Kidney (tissue), 14 donors: ENCODE measurements around the gene DIMT1. TPM values are rescaled to one million over a fixed set of nuclear protein-coding genes. Genes with fewer than 3 reads are reported as not detected.

ENCODE experiments used
- DNase-seq, 5 donors: peaks; one replicate each; pipeline ENCODE4 v3.0.0-alpha.2; 2013 to 2020
- FAIRE-seq: peaks from 2 replicates; lab custom pipeline; 2012; peaks lifted over from hg19 to GRCh38; lab: Jason Lieb, UNC
- H3K27ac ChIP-seq, 2 donors: one replicate each; pipeline ENCODE4 v1.7.0; 2013; ENCODE audit warnings: low read depth in 2 of 2, low read length in 2 of 2, inconsistent platforms in 1 of 2
- H3K27me3 ChIP-seq: one replicate; pipeline ENCODE4 v1.7.1; 2013; ENCODE audit warnings: low read length, inconsistent platforms; ENCODE audit not compliant: control insufficient read depth, insufficient read depth
- H3K36me3 ChIP-seq, 3 donors: one replicate each; pipeline versions ENCODE4 v1.7.0 to v1.7.1; 2013; ENCODE audit warnings: low read length in 3 of 3, control low read depth in 1 of 3, inconsistent platforms in 1 of 3; ENCODE audit not compliant: insufficient read depth in 3 of 3, control insufficient read depth in 2 of 3
- H3K4me1 ChIP-seq, 3 donors: one replicate each; pipeline versions ENCODE4 v1.7.0 to v1.7.1; 2013; ENCODE audit warnings: low read length in 3 of 3, inconsistent platforms in 1 of 3, low read depth in 1 of 3; ENCODE audit not compliant: control insufficient read depth in 2 of 3, insufficient read depth in 2 of 3
- H3K4me3 ChIP-seq, 3 donors: one replicate each; pipeline versions ENCODE4 v1.7.0 to v1.8.1; 2013; ENCODE audit warnings: low read length in 3 of 3, control low read depth in 1 of 3, inconsistent platforms in 1 of 3
- H3K9ac ChIP-seq, 3 donors: one replicate each; pipeline versions ENCODE4 v1.7.0 to v1.7.1; 2013; ENCODE audit warnings: low read length in 3 of 3, control low read depth in 1 of 3, inconsistent platforms in 1 of 3
- H3K9me3 ChIP-seq, 3 donors: one replicate each; pipeline versions ENCODE4 v1.7.0 to v1.7.1; 2013; ENCODE audit warnings: low read length in 3 of 3, control low read depth in 1 of 3, inconsistent platforms in 1 of 3; ENCODE audit not compliant: control insufficient read depth in 2 of 3, insufficient read depth in 1 of 3
- CTCF ChIP-seq: IDR thresholded peaks from 3 replicates; pipeline ENCODE4 v1.5.1; 2012; ENCODE audit warnings: mild to moderate bottlenecking, moderate library complexity, borderline replicate concordance; ENCODE audit not compliant: insufficient read depth; ENCODE audit errors: extremely low read depth
- intact Hi-C: fragments of 100-400 bp; cut with DNase I; formaldehyde crosslinking; loops from one replicate; pipeline ENCODE4 v1.11.1; 2022
- polyA plus RNA-seq: library from polyadenylated mRNA; stranded (reverse); fragments of 350-450 nt; fragmentation: Illumina TruSeq; extraction: RNeasy Lipid Tissue Mini Kit (QIAGEN cat#74804); gene quantifications from one replicate; pipeline ENCODE4 v1.2.3, GENCODE V29; 2014; ENCODE audit warnings: low read depth, low replicate concordance; ENCODE audit not compliant: insufficient read depth
- total RNA-seq: library from RNA; stranded (reverse); fragmentation: NEBNext Ultra II Directional; extraction: Animal tissue kit (Norgen Biotek cat#: 25700); gene quantifications from one replicate; pipeline ENCODE4 v1.2.1, GENCODE V29; 2021
- donor health status: control.
- donor health status: control.
- donor health status: control.
- donor health status: control.
- donor health status: control.
- donor health status: DM: yes; HTN: yes; CAD: no.
- donor health status: Normal renal cell carcinoma (clear cell type).

The DIMT1 gene
- total and polyA plus RNA-seq, 2 donors from 2014 or later, result 9.9 to 19.9 TPM

GRCh38 chr5:62421414-62421813 is 17.7 kb upstream of the DIMT1 start:
- intact Hi-C loops, result no loop called here
- FAIRE-seq, result no peak
- TF ChIP-seq CTCF, result no peak

GRCh38 chr5:62419609-62420008 is 15.9 kb upstream of the DIMT1 start:
- H3K27ac ChIP-seq, result no peak overlapping the region
- DNase-seq, result no peak
- FAIRE-seq, result no peak
- no peaks in the 10 kb centered on the region for H3K27me3 ChIP-seq
- H3K36me3 ChIP-seq, result peaks cover 0 to 4% (median 2%) of the 10 kb centered on the region in 3 donors
- H3K9me3 ChIP-seq, result no peaks in the 10 kb centered on the region
- H3K9ac ChIP-seq, result no peak overlapping the region
- H3K4me1 ChIP-seq, result no peaks in the 10 kb centered on the region
- intact Hi-C loops, result no loop called here
- no peak for TF ChIP-seq CTCF
- no peak overlapping the region for H3K4me3 ChIP-seq

More at GRCh38 chr5:62421414-62421813, 17.7 kb upstream of the DIMT1 start:
- no peaks in the 10 kb centered on the region for H3K4me1 ChIP-seq
- no peak overlapping the region for H3K9ac ChIP-seq
- H3K9me3 ChIP-seq, result no peaks in the 10 kb centered on the region
- peaks cover 0 to 4% (median 2%) of the 10 kb centered on the region in 3 donors for H3K36me3 ChIP-seq
- H3K27ac ChIP-seq, result no peak overlapping the region
- no peaks in the 10 kb centered on the region for H3K27me3 ChIP-seq
- no peak for DNase-seq
- H3K4me3 ChIP-seq, result no peak overlapping the region

GRCh38 chr5:62418462-62419076 is 14.9 kb upstream of the DIMT1 start:
- no peaks in the 10 kb centered on the region for H3K27me3 ChIP-seq

More at GRCh38 chr5:62418462-62419076, 14.9 kb upstream of the DIMT1 start:
- no peak overlapping the region for H3K9ac ChIP-seq
- no peak for TF ChIP-seq CTCF
- no peak for FAIRE-seq
- H3K4me1 ChIP-seq, result peaks cover 0 to 2% (median 2%) of the 10 kb centered on the region in 3 donors
- intact Hi-C loops, result no loop called here
- no peak overlapping the region for H3K27ac ChIP-seq
- no peak for DNase-seq
- no peak overlapping the region for H3K4me3 ChIP-seq
- peaks cover 0 to 4% (median 2%) of the 10 kb centered on the region in 3 donors for H3K36me3 ChIP-seq
- no peaks in the 10 kb centered on the region for H3K9me3 ChIP-seq
